Measurements from ENCODE around the gene MYORG.
A peak's percentile ranks its signal among the peaks of the same experiment; 100 is the strongest.

Gene MYORG

DNA sequence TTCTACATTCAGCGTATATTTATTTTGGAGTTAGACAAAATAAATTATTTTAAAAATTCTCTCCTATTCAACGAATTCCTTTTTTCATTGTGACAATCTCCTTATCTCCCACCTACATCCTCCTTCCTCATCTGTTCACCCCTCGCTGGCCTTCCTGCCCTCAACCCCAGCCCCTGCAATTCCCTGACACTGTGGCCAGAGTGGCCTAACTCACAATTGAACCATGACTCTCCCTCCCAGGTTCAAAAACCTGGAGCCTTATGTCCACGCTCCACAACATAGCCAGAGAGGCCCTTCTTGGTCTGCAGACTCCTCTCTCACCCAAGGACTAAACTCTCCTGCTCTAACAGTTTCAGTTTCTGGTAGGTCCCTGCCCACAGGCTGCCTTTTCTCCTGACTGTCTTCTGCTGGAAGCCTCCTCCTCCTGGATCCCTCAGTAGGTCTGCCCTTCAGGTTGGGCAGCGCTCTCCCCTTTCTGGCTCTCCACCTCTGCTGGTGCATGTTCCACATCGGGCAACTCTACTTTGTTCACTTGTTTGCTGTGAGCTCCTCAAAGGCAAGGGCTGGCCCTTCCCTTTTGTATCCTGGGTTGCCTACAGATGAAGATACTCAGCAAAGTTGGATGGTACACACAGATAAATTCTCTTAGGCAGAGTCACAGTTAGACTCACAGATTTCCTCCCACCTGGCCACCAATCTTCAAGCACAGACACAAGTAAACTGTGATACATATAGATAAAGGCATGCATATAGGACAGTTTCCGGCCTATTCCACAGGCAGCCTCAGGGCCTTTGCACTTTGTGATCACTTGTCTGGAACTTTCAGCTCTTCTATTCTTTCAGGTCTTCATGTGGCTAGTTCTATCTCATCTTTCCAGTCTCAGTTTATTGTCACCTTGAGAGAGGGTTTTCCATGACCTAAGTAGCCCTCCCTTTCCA is 19.8 kb upstream of the MYORG start:
- Mint-ChIP-seq H3K9me3 (no peaks in the 10 kb centered on the region), H3K36me3 (peaks cover 24% of the 10 kb centered on the region), H3K27ac (no peak overlapping the region), H3K4me1 (no peaks in the 10 kb centered on the region), H3K4me3 (no peak overlapping the region), H3K27me3 (peaks cover 12% of the 10 kb centered on the region)
- no peak for ATAC-seq

DNA sequence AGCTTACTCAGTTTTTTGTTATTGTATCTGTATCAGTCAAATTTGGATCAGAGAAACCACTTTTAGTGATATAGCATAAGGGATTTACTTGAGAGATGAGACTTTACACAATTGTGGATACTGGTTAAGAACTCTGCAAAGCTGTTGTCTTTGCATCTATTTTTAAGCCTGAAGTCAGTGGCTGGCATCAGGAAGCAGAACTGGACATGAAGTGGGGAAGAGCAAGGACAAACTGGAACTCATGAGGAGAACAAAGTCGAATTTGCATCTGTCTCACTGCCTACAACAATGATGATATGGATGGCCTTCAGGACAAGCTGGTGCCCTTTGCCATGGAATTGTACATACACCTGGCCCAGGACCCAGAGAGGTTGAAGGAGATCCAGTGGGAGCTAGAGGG is 15.8 kb upstream of the MYORG start:
- peaks cover 19% of the 10 kb centered on the region for H3K27me3 Mint-ChIP-seq
- H3K4me3 Mint-ChIP-seq = no peak overlapping the region
- no peak overlapping the region for H3K27ac Mint-ChIP-seq

DNA sequence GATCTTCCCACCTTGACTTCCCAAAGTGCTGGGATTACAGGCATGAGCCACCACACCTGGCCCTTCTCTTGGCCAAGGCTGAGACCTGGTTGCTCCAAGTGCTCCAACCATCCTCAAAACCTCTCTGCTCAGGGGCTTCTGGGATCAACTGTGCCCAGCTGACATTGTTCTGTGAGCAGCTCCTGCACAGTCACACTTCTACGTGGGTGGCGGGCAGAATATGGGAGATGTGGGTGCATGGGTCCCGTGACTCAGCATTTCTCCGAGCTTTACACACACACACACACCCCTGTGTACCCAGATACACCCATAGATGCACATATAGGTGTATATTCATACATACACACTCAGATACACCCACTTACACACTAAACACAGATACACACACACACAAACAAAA is 10.5 kb upstream of the MYORG start:
- Mint-ChIP-seq H3K36me3 (no peaks in the 10 kb centered on the region), H3K27ac (no peak overlapping the region), H3K4me1 (no peaks in the 10 kb centered on the region), H3K4me3 (no peak overlapping the region), H3K9me3 (no peaks in the 10 kb centered on the region), H3K27me3 (peaks cover 14% of the 10 kb centered on the region)
- no peak for ATAC-seq

More for the DNA sequence above, 15.8 kb upstream of the MYORG start:
- ATAC-seq = no peak
- no peaks in the 10 kb centered on the region for H3K36me3 Mint-ChIP-seq
- no peaks in the 10 kb centered on the region for H3K9me3 Mint-ChIP-seq
- H3K4me1 Mint-ChIP-seq = no peaks in the 10 kb centered on the region

DNA sequence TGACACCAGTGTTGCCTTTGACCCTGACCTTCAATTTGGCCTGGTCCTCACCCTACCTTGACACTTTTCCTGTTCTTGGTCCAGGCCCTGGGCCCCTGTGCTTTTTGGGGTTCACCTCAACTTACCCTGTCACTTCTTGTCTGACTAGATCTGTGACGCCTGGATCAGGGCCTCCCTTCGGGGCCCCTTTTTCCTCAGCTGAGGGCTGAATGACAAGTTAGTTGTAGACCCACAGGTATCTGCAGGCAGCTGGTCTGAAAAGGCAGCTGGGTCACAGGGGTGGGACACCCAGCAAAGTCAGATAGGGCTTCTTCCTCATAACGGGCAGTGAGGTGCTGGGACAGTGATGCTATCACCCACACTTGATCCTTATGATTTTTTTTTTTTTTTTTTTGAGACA is 10.0 kb upstream of the MYORG start:
- Mint-ChIP-seq H3K4me3 (no peak overlapping the region), H3K27ac (no peak overlapping the region), H3K9me3 (no peaks in the 10 kb centered on the region), H3K27me3 (peaks cover 8% of the 10 kb centered on the region), H3K36me3 (no peaks in the 10 kb centered on the region), H3K4me1 (no peaks in the 10 kb centered on the region)
- ATAC-seq = no peak

DNA sequence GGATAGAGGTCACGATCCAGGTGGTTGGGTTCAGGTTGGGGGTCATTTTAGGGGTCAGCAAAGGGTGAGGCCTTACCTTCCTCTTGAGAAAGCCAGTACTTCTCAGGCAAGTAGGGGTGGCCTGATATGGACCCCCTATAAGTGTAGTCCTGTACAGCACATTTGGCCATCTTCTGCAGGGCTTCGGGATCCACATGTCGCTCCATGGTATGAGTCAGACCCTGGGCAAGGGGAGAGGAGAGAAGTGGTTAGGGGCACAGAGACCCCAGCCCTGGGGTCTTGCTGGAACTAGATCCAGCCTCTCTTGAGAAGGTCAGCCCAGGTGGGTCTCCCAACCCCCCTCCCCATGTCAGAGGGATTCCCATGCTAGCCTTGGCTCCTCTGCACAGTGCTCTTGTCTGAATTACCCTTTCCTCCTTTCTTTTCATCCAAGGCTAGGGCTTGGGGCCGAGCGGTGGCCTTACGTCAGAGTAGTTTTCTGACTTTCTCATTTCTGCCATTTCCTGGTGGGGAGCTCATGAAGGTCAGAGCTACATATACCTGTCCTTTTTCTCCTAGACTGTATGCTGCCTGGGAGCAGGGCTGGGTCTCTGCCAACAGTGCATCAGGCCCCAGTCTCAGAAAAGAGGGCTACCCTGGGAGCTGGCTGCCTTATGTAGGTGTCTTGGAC is 9.0 kb upstream of the MYORG start:
- no peak for ATAC-seq
- Mint-ChIP-seq H3K27me3 (no peaks in the 10 kb centered on the region), H3K4me1 (peaks cover 7% of the 10 kb centered on the region), H3K27ac (no peak overlapping the region), H3K36me3 (no peaks in the 10 kb centered on the region), H3K9me3 (no peaks in the 10 kb centered on the region), H3K4me3 (no peak overlapping the region)

DNA sequence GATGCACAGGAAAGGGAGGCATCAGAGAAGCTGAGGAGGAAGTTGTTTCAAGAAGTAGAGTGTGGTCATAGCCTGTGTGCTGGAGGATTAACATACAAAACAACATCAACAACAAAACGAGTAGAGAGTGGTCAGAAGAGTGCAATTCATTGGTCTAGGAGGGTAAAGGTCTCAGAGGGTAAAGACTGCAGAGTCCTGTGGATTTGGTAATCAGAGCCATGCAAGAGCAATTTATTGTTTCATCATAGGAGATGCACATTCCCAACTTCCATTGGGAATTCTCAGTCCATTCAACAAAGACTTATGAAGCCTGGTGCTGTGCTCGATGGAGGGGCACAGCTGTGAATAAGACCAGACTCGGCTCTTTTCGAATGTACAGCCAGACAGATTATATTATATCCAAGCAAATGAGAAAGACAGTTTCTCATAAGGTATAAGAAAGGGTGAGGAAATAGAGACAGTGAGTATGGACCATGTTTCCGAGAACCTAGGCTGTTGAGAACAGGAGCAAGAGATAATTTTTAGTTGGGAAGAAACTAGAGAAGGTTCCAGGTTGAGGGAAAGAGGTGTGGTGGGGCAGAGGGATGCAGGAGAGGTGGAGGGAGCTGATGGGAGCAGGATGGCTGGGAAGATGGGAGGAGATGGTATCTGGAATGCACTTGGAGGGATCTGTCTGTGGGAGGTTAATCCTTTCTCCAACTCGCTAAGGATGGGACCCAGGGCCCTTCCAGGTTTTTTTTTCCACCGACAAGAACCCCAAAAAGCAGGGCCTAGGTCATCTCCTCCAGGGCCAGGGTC is 7.9 kb upstream of the MYORG start:
- H3K9me3 Mint-ChIP-seq = no peaks in the 10 kb centered on the region
- H3K4me3 Mint-ChIP-seq = no peak overlapping the region
- ATAC-seq = no peak
- peaks cover 16% of the 10 kb centered on the region for H3K4me1 Mint-ChIP-seq
- no peaks in the 10 kb centered on the region for H3K27me3 Mint-ChIP-seq
- H3K36me3 Mint-ChIP-seq = no peaks in the 10 kb centered on the region
- no peak overlapping the region for H3K27ac Mint-ChIP-seq

DNA sequence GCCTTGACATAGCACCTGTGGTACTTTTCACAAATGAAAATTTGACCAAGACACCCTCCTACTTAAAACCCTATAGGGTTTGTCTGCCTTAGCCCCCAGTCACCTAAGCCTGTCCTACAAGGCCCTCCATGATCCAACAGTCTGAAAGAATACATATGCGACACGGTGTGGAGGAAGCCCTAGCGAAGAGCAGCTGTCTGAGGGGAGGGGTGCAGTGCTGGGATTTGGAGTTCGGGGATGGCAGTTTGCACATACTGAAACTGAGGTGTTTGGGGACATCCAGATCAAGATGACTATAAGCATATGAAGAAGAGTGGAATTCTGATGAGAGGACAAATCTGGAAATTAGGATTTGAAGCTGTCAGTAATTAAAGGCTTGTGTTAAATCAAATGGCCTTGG is 7.2 kb upstream of the MYORG start:
- Mint-ChIP-seq H3K36me3 (no peaks in the 10 kb centered on the region), H3K27ac (no peak overlapping the region), H3K4me1 (peaks cover 23% of the 10 kb centered on the region), H3K27me3 (no peaks in the 10 kb centered on the region), H3K9me3 (no peaks in the 10 kb centered on the region), H3K4me3 (no peak overlapping the region)
- ATAC-seq = no peak

- no peak overlapping the region for H3K27ac Mint-ChIP-seq
- ATAC-seq = no peak
- H3K4me3 Mint-ChIP-seq = no peak overlapping the region
- H3K4me1 Mint-ChIP-seq = peaks cover 23% of the 10 kb centered on the region
- no peaks in the 10 kb centered on the region for H3K9me3 Mint-ChIP-seq
- no peaks in the 10 kb centered on the region for H3K36me3 Mint-ChIP-seq
- no peaks in the 10 kb centered on the region for H3K27me3 Mint-ChIP-seq
Observed at GRCh38 chr9:34382879-34383278, 6.2 kb upstream of the MYORG start.

- H3K36me3 Mint-ChIP-seq = no peaks in the 10 kb centered on the region
- ATAC-seq = no peak
- peaks cover 23% of the 10 kb centered on the region for H3K4me1 Mint-ChIP-seq
- H3K27me3 Mint-ChIP-seq = no peaks in the 10 kb centered on the region
- no peak overlapping the region for H3K4me3 Mint-ChIP-seq
- no peaks in the 10 kb centered on the region for H3K9me3 Mint-ChIP-seq
- no peak overlapping the region for H3K27ac Mint-ChIP-seq
Observed at GRCh38 chr9:34382054-34382453, 5.4 kb upstream of the MYORG start.

DNA sequence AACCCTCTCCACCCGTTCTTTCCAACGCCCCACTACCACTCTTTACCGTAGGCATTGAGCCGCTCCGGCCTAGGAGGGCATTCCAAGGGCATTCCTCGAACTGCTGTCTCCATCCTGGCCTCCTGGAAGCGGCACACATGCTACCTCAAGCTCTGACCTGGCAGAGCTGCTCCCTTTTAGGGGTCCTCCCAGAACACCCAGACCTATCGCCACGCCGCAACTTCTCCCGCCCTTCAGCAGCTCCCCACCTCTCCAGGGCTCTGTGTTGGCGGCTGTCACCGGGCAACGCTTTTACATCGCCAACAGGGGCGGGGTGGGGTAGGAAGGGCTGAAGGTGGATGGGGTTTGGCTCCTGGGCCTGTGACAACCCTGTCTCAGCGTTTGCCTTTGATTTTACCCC is 4.6 kb upstream of the MYORG start:
- H3K27ac Mint-ChIP-seq = peak overlapping the region; percentile 3

GRCh38 chr9:34380511-34381315 is 4.0 kb upstream of the MYORG start:
- peak; percentile 65 for ATAC-seq
- no peaks in the 10 kb centered on the region for H3K36me3 Mint-ChIP-seq
- no peaks in the 10 kb centered on the region for H3K27me3 Mint-ChIP-seq
- H3K27ac Mint-ChIP-seq = peak overlapping the region; percentile 3
- no peaks in the 10 kb centered on the region for H3K9me3 Mint-ChIP-seq
- H3K4me1 Mint-ChIP-seq = peaks cover 30% of the 10 kb centered on the region
- peak overlapping the region; percentile 87 for H3K4me3 Mint-ChIP-seq

More for the DNA sequence above, 4.6 kb upstream of the MYORG start:
- H3K4me3 Mint-ChIP-seq = peak overlapping the region; percentile 87
- no peaks in the 10 kb centered on the region for H3K27me3 Mint-ChIP-seq
- peaks cover 24% of the 10 kb centered on the region for H3K4me1 Mint-ChIP-seq
- no peak for ATAC-seq
- H3K9me3 Mint-ChIP-seq = no peaks in the 10 kb centered on the region
- H3K36me3 Mint-ChIP-seq = no peaks in the 10 kb centered on the region

DNA sequence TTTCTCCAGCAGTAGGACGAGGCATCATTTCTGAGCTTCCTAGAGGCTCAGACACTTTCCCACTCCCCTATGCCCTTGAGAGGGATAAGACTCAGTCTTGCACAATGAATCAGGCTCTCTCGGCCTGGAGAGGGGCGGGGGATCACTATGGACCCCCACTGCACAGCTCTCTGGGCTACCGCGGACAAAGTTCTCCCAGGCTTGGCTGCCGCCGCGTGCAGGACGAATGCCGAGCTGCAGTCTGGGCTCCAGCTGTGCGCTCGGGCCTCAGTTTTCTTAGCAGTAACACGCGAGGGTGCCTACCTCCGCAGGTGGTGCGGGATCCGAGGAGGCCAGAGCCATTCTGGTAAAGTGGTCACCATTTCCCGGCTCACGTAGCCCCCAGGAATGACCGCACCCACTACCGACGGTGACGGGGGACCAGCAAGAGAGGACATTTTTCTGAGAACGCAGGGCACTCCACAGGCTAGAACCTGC is 3.4 kb upstream of the MYORG start:
- Mint-ChIP-seq H3K4me1 (peaks cover 32% of the 10 kb centered on the region), H3K9me3 (no peaks in the 10 kb centered on the region), H3K27ac (peak overlapping the region; percentile 3), H3K27me3 (no peaks in the 10 kb centered on the region), H3K4me3 (peak overlapping the region; percentile 87), H3K36me3 (no peaks in the 10 kb centered on the region)
- no peak for ATAC-seq

- Mint-ChIP-seq H3K4me1 (peaks cover 32% of the 10 kb centered on the region), H3K9me3 (no peaks in the 10 kb centered on the region), H3K27ac (peak overlapping the region; percentile 3), H3K27me3 (no peaks in the 10 kb centered on the region), H3K4me3 (peak overlapping the region; percentile 87), H3K36me3 (no peaks in the 10 kb centered on the region)
- ATAC-seq = peak; percentile 46
Observed at GRCh38 chr9:34379334-34380033, 2.8 kb upstream of the MYORG start.
